Hematopoietic multipotent progenitor cell treated with erythropoietin and hydrocortisone succinate and interleukin-3 and kit ligand, for 8 days (in vitro differentiated cells): ENCODE results near the gene RFESD.

ENCODE experiments used
- DNase-seq: peaks from one replicate; pipeline ENCODE4 v3.0.0-alpha.2; 2015

Gene RFESD

GRCh38 chr5:95646569-95647431, at the start of gene RFESD:
RFESD (plus strand) TSS chr5:95646777; CDS start chr5:95652272, 5,495 bp downstream.
- peak; percentile 98 for DNase-seq

GRCh38 chr5:95599252-95599651, 47.3 kb upstream of the RFESD start:
- DNase-seq = no peak

- DNase-seq = no peak
Observed at GRCh38 chr5:95600557-95600956, 46.0 kb upstream of the RFESD start.

GRCh38 chr5:95605786-95606185, 40.8 kb upstream of the RFESD start:
- DNase-seq = no peak

- DNase-seq = no peak
Observed at GRCh38 chr5:95606419-95606818, 40.2 kb upstream of the RFESD start.

GRCh38 chr5:95609711-95610110, 36.9 kb upstream of the RFESD start:
- DNase-seq = no peak

- DNase-seq = no peak
Observed at GRCh38 chr5:95610546-95610945, 36.0 kb upstream of the RFESD start.

- no peak for DNase-seq
Observed at GRCh38 chr5:95611396-95611795, 35.2 kb upstream of the RFESD start.

GRCh38 chr5:95613514-95613913, 33.1 kb upstream of the RFESD start:
- DNase-seq = no peak

GRCh38 chr5:95615164-95615467, 31.5 kb upstream of the RFESD start:
- no peak for DNase-seq

GRCh38 chr5:95617057-95617456, 29.5 kb upstream of the RFESD start:
- no peak for DNase-seq

GRCh38 chr5:95619096-95619495, 27.5 kb upstream of the RFESD start:
- no peak for DNase-seq

GRCh38 chr5:95619514-95620029, 27.0 kb upstream of the RFESD start:
- DNase-seq = peak; percentile 6

GRCh38 chr5:95620030-95620869, 26.3 kb upstream of the RFESD start, which contains the start of gene GPR150:
GPR150 (plus strand) TSS chr5:95620087; CDS start chr5:95620276, 189 bp downstream.
- peak; percentile 54 for DNase-seq

- DNase-seq = peak; percentile 48
Observed at GRCh38 chr5:95620870-95621838, 25.4 kb upstream of the RFESD start.

- no peak for DNase-seq
Observed at GRCh38 chr5:95621839-95622629, 24.5 kb upstream of the RFESD start.

- DNase-seq = no peak
Observed at GRCh38 chr5:95623706-95624105, 22.9 kb upstream of the RFESD start.

- no peak for DNase-seq
Observed at GRCh38 chr5:95624368-95624767, 22.2 kb upstream of the RFESD start.

- no peak for DNase-seq
Observed at GRCh38 chr5:95626701-95627100, 19.9 kb upstream of the RFESD start.

- DNase-seq = no peak
Observed at GRCh38 chr5:95627971-95628810, 18.4 kb upstream of the RFESD start.

GRCh38 chr5:95628933-95629332, 17.6 kb upstream of the RFESD start:
- DNase-seq = no peak
